Hepatocyte (in vitro differentiated cells): ENCODE results near the gene RAB3A.

ENCODE experiments used
- EZH2 ChIP-seq: fragments of 200-600 bp; sonication (generic); IDR thresholded peaks from 2 replicates; pipeline ENCODE4 v1.6.1; 2016; ENCODE audit warnings: antibody characterized with exemption, mild to moderate bottlenecking, borderline replicate concordance
- TF ChIP-seq, protein P1 (sequence below): fragments of 200-600 bp; sonication (generic); IDR thresholded peaks from 2 replicates; pipeline ENCODE4 v1.5.1; 2016; ENCODE audit warnings: antibody characterized with exemption, mild to moderate bottlenecking; ENCODE audit not compliant: poor library complexity

DNA sequence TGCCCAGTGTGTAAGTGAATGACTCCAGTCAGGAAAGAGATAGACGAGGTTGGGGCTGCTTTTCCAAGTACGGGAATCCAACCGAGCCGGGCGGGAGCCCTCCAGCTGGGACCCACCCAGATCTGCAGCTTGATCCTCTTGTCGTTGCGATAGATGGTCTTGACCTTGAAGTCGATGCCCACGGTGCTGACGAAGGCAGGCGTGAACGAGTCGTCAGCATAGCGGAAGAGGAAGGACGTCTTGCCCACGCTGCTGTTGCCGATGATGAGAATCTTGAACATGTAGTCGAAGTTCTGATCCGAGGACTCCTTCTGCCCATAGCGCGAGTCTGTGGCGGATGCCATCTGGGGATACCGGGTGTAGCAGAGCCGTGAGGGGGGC lies 1.5 kb downstream of the RAB3A start:
- TF ChIP-seq, protein P1, sequence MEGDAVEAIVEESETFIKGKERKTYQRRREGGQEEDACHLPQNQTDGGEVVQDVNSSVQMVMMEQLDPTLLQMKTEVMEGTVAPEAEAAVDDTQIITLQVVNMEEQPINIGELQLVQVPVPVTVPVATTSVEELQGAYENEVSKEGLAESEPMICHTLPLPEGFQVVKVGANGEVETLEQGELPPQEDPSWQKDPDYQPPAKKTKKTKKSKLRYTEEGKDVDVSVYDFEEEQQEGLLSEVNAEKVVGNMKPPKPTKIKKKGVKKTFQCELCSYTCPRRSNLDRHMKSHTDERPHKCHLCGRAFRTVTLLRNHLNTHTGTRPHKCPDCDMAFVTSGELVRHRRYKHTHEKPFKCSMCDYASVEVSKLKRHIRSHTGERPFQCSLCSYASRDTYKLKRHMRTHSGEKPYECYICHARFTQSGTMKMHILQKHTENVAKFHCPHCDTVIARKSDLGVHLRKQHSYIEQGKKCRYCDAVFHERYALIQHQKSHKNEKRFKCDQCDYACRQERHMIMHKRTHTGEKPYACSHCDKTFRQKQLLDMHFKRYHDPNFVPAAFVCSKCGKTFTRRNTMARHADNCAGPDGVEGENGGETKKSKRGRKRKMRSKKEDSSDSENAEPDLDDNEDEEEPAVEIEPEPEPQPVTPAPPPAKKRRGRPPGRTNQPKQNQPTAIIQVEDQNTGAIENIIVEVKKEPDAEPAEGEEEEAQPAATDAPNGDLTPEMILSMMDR: no peak
- no peak for TF ChIP-seq EZH2
